Prostate gland (tissue), 2 donors: ENCODE data around the gene P2RY2.

ENCODE experiments used
- CTCF ChIP-seq, 4 experiments: fragments of 200-600 bp in 2 of 4; fragments of 450-650 bp in 2 of 4; sonication (generic) in 2 of 4; IDR thresholded peaks; 1 replicate in 3 of 4; 2 replicates in 1 of 4; pipeline ENCODE4 v1.5.1; 2016 to 2019; ENCODE audit warnings: antibody characterized with exemption in 4 of 4, mild to moderate bottlenecking in 2 of 4, moderate library complexity in 2 of 4
- POLR2A ChIP-seq: fragments of 450-650 bp; IDR thresholded peaks from one replicate; pipeline ENCODE4 v1.6.1; 2016; ENCODE audit warnings: antibody characterized with exemption, mild to moderate bottlenecking
- POLR2AphosphoS5 ChIP-seq: sonication (generic); formaldehyde crosslinking; IDR thresholded peaks from one replicate; pipeline ENCODE4 v1.6.1; 2017; ENCODE audit warnings: antibody characterized with exemption

DNA sequence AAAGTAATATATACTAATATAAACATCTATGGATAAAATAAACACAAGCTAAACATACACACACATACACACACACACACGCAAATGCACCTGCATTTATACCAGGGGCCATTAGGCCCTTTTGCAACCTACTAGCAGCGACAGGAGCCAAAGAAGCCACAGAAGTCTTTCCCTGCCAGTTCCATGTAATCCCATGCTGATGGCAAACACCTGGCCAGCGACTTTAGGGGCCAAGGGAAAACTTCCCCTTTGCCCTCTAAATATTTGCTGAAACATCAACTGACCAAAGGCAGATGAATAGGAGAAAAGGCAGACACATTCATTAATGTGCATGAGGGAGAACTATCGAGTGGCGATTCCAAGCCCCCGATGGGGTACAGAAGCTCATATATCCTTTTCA lies 14.8 kb upstream of the P2RY2 start:
- TF ChIP-seq CTCF (IDR thresholded peaks at IDR 0.05) (no peak), POLR2A (no peak), POLR2AphosphoS5 (no peak)
